HEK293 (cell line): ENCODE data around the gene GALNT9.

ENCODE experiments used
- ATF2 ChIP-seq: fragments of 450-650 bp; formaldehyde crosslinking; IDR thresholded peaks from 2 replicates; pipeline ENCODE4 v1.5.1; 2016; ENCODE audit warnings: missing biosample characterization, missing genetic modification characterization, low read depth
- EGR2 ChIP-seq: fragments of 450-650 bp; formaldehyde crosslinking; IDR thresholded peaks from 2 replicates; pipeline ENCODE4 v1.5.1; 2016; ENCODE audit warnings: low read depth, missing biosample characterization, missing genetic modification characterization
- GLI4 ChIP-seq: fragments of 450-650 bp; formaldehyde crosslinking; IDR thresholded peaks from 2 replicates; pipeline ENCODE4 v1.5.1; 2016; ENCODE audit warnings: missing biosample characterization, missing genetic modification characterization
- IKZF3 ChIP-seq: fragments of 450-650 bp; IDR thresholded peaks from 2 replicates; pipeline ENCODE4 v1.5.0; 2018; ENCODE audit warnings: missing biosample characterization, mild to moderate bottlenecking, missing genetic modification characterization, moderate library complexity
- KLF10 ChIP-seq: fragments of 450-650 bp; IDR thresholded peaks from 2 replicates; pipeline ENCODE4 v1.5.1; 2018; ENCODE audit warnings: missing biosample characterization, mild to moderate bottlenecking, missing genetic modification characterization
- KLF17 ChIP-seq: fragments of 450-650 bp; formaldehyde crosslinking; IDR thresholded peaks from 2 replicates; pipeline ENCODE4 v1.5.1; 2016; ENCODE audit warnings: missing biosample characterization, missing genetic modification characterization
- PATZ1 ChIP-seq: fragments of 450-650 bp; formaldehyde crosslinking; IDR thresholded peaks from 2 replicates; pipeline ENCODE4 v1.5.1; 2016; ENCODE audit warnings: missing biosample characterization, missing genetic modification characterization
- PRDM1 ChIP-seq: fragments of 450-650 bp; formaldehyde crosslinking; IDR thresholded peaks from 2 replicates; pipeline ENCODE4; 2016; ENCODE audit warnings: missing biosample characterization, missing genetic modification characterization
- RBAK ChIP-seq: fragments of 450-650 bp; formaldehyde crosslinking; IDR thresholded peaks from 2 replicates; pipeline ENCODE4 v1.5.1; 2016; ENCODE audit warnings: missing biosample characterization, missing genetic modification characterization
- REPIN1 ChIP-seq: fragments of 450-650 bp; formaldehyde crosslinking; IDR thresholded peaks from 2 replicates; pipeline ENCODE4 v1.5.1; 2017; ENCODE audit warnings: missing biosample characterization, missing genetic modification characterization, low read depth
- SP2 ChIP-seq: fragments of 450-650 bp; formaldehyde crosslinking; IDR thresholded peaks from 2 replicates; pipeline ENCODE4 v1.5.1; 2016; ENCODE audit warnings: missing biosample characterization, missing genetic modification characterization
- SP7 ChIP-seq: fragments of 450-650 bp; formaldehyde crosslinking; IDR thresholded peaks from 2 replicates; pipeline ENCODE4 v1.5.1; 2016; ENCODE audit warnings: missing biosample characterization, missing genetic modification characterization
- ZNF146 ChIP-seq: fragments of 450-650 bp; formaldehyde crosslinking; IDR thresholded peaks from 2 replicates; pipeline ENCODE4 v1.5.1; 2016; ENCODE audit warnings: missing biosample characterization, missing genetic modification characterization
- ZNF157 ChIP-seq: fragments of 450-650 bp; formaldehyde crosslinking; IDR thresholded peaks from 2 replicates; pipeline ENCODE4 v1.5.1; 2016; ENCODE audit warnings: missing biosample characterization, missing genetic modification characterization
- ZNF184 ChIP-seq: fragments of 450-650 bp; IDR thresholded peaks from 2 replicates; pipeline ENCODE4 v1.5.1; 2018; ENCODE audit warnings: missing biosample characterization, mild to moderate bottlenecking, missing genetic modification characterization
- ZNF214 ChIP-seq: fragments of 450-650 bp; formaldehyde crosslinking; IDR thresholded peaks from 2 replicates; pipeline ENCODE4 v1.5.1; 2017; ENCODE audit warnings: missing biosample characterization, mild to moderate bottlenecking, missing genetic modification characterization, borderline replicate concordance
- ZNF473 ChIP-seq: fragments of 450-650 bp; formaldehyde crosslinking; IDR thresholded peaks from 2 replicates; pipeline ENCODE4 v1.5.1; 2017; ENCODE audit warnings: missing biosample characterization, missing genetic modification characterization
- ZNF510 ChIP-seq: fragments of 450-650 bp; formaldehyde crosslinking; IDR thresholded peaks from 2 replicates; pipeline ENCODE4 v1.5.1; 2018; ENCODE audit warnings: mild to moderate bottlenecking, missing genetic modification characterization, missing biosample characterization; ENCODE audit not compliant: insufficient replicate concordance
- ZNF610 ChIP-seq: fragments of 450-650 bp; formaldehyde crosslinking; IDR thresholded peaks from 2 replicates; pipeline ENCODE4 v1.5.1; 2016; ENCODE audit warnings: missing biosample characterization, missing genetic modification characterization, borderline replicate concordance
- ZNF654 ChIP-seq: fragments of 450-650 bp; formaldehyde crosslinking; IDR thresholded peaks from 2 replicates; pipeline ENCODE4 v1.5.1; 2016; ENCODE audit warnings: low read depth, missing biosample characterization, missing genetic modification characterization
- ZNF707 ChIP-seq: fragments of 450-650 bp; formaldehyde crosslinking; IDR thresholded peaks from 2 replicates; pipeline ENCODE4 v1.5.1; 2016; ENCODE audit warnings: missing biosample characterization, missing genetic modification characterization
- ZNF792 ChIP-seq: fragments of 450-650 bp; formaldehyde crosslinking; IDR thresholded peaks from 2 replicates; pipeline ENCODE4 v1.5.1; 2016; ENCODE audit warnings: missing biosample characterization, missing genetic modification characterization
- ZSCAN4 ChIP-seq: fragments of 450-650 bp; formaldehyde crosslinking; IDR thresholded peaks from 2 replicates; pipeline ENCODE4 v1.5.1; 2017; ENCODE audit warnings: missing biosample characterization, missing genetic modification characterization
- TF ChIP-seq, protein P1 (sequence below): fragments of 450-650 bp; formaldehyde crosslinking; IDR thresholded peaks from 2 replicates; pipeline ENCODE4 v1.5.1; 2016; ENCODE audit warnings: missing biosample characterization, missing genetic modification characterization
- TF ChIP-seq, protein P2 (sequence below): IDR thresholded peaks from 2 replicates; pipeline ENCODE4 v1.6.1; 2011; ENCODE audit warnings: mild to moderate bottlenecking, low read depth, low read length, borderline replicate concordance
- TF ChIP-seq, protein P3 (sequence below): fragments of 450-650 bp; formaldehyde crosslinking; IDR thresholded peaks from 2 replicates; pipeline ENCODE4 v1.5.1; 2017; ENCODE audit warnings: missing biosample characterization, missing genetic modification characterization
- TF ChIP-seq, protein P4 (sequence below): sonication (generic); formaldehyde crosslinking; IDR thresholded peaks from 2 replicates; pipeline ENCODE4 v1.8.1; 2022; ENCODE audit warnings: mild to moderate bottlenecking, moderate library complexity, missing genetic modification reagents

The GALNT9 gene

DNA sequence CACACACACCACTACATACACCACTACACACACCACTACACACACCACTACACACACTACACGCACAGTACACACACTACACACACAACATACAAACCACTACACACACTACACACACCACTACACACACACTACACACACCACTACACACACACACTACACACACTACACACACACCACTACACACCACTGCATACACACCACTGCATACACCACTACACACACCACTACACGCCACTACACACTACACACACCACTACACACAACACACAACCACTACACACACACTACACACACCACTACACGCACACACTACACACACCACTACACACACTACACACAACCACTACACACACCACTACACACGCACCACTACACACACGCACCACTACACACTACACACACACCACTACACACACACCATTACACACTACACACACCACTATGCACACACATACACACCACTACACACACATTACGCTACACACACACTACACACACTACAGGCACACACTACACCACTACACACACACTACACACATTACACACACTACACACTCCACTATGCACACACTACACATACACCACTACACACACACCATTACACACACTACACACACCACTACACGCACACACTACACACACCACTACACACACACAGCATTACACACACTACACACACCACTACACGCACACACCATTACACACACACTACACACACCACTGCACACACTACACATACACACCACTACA is 172.6 kb downstream of the GALNT9 start (continued):
- TF ChIP-seq, protein P1, sequence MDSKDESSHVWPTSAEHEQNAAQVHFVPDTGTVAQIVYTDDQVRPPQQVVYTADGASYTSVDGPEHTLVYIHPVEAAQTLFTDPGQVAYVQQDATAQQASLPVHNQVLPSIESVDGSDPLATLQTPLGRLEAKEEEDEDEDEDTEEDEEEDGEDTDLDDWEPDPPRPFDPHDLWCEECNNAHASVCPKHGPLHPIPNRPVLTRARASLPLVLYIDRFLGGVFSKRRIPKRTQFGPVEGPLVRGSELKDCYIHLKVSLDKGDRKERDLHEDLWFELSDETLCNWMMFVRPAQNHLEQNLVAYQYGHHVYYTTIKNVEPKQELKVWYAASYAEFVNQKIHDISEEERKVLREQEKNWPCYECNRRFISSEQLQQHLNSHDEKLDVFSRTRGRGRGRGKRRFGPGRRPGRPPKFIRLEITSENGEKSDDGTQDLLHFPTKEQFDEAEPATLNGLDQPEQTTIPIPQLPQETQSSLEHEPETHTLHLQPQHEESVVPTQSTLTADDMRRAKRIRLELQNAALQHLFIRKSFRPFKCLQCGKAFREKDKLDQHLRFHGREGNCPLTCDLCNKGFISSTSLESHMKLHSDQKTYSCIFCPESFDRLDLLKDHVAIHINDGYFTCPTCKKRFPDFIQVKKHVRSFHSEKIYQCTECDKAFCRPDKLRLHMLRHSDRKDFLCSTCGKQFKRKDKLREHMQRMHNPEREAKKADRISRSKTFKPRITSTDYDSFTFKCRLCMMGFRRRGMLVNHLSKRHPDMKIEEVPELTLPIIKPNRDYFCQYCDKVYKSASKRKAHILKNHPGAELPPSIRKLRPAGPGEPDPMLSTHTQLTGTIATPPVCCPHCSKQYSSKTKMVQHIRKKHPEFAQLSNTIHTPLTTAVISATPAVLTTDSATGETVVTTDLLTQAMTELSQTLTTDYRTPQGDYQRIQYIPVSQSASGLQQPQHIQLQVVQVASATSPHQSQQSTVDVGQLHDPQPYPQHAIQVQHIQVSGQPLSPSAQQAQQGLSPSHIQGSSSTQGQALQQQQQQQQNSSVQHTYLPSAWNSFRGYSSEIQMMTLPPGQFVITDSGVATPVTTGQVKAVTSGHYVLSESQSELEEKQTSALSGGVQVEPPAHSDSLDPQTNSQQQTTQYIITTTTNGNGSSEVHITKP: no peak
- TF ChIP-seq GLI4 (tag by site-specific recombination): no peak; the same call in 1 of the 2 replicates
- TF ChIP-seq, protein P2, sequence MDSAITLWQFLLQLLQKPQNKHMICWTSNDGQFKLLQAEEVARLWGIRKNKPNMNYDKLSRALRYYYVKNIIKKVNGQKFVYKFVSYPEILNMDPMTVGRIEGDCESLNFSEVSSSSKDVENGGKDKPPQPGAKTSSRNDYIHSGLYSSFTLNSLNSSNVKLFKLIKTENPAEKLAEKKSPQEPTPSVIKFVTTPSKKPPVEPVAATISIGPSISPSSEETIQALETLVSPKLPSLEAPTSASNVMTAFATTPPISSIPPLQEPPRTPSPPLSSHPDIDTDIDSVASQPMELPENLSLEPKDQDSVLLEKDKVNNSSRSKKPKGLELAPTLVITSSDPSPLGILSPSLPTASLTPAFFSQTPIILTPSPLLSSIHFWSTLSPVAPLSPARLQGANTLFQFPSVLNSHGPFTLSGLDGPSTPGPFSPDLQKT: no peak
- TF ChIP-seq PRDM1 (tag by site-specific recombination): no peak
- TF ChIP-seq ZSCAN4 (tag by site-specific recombination): peak; percentile 89
- no peak for TF ChIP-seq ZNF654
- TF ChIP-seq KLF10: no peak
- no peak for TF ChIP-seq ZNF157 (tag by site-specific recombination)
- TF ChIP-seq ZNF707: peak; percentile 54
- no peak for TF ChIP-seq SP7 (tag by site-specific recombination)
- TF ChIP-seq REPIN1 (tag by site-specific recombination): no peak
- no peak for TF ChIP-seq ZNF184 (tag by site-specific recombination)
- no peak for TF ChIP-seq ZNF146 (tag by site-specific recombination)
- no peak for TF ChIP-seq ZNF792 (tag by site-specific recombination)
- TF ChIP-seq, protein P3, sequence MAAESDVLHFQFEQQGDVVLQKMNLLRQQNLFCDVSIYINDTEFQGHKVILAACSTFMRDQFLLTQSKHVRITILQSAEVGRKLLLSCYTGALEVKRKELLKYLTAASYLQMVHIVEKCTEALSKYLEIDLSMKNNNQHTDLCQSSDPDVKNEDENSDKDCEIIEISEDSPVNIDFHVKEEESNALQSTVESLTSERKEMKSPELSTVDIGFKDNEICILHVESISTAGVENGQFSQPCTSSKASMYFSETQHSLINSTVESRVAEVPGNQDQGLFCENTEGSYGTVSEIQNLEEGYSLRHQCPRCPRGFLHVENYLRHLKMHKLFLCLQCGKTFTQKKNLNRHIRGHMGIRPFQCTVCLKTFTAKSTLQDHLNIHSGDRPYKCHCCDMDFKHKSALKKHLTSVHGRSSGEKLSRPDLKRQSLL (tag by site-specific recombination): no peak
- TF ChIP-seq ZNF510 (tag by site-specific recombination): no peak
- TF ChIP-seq ZNF610 (tag by site-specific recombination): no peak
- no peak for TF ChIP-seq IKZF3 (tag by site-specific recombination)
- no peak for TF ChIP-seq KLF17 (tag by site-specific recombination)
- no peak for TF ChIP-seq SP2 (tag by site-specific recombination)
- no peak for TF ChIP-seq ATF2 (tag by site-specific recombination)
- TF ChIP-seq ZNF214 (tag by site-specific recombination): no peak
- no peak for TF ChIP-seq EGR2 (tag by site-specific recombination)
- TF ChIP-seq, protein P4, sequence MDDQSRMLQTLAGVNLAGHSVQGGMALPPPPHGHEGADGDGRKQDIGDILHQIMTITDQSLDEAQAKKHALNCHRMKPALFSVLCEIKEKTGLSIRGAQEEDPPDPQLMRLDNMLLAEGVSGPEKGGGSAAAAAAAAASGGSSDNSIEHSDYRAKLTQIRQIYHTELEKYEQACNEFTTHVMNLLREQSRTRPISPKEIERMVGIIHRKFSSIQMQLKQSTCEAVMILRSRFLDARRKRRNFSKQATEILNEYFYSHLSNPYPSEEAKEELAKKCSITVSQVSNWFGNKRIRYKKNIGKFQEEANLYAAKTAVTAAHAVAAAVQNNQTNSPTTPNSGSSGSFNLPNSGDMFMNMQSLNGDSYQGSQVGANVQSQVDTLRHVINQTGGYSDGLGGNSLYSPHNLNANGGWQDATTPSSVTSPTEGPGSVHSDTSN (CRISPR knock-in tag): no peak
- no peak for TF ChIP-seq RBAK (tag by site-specific recombination)
- TF ChIP-seq PATZ1 (tag by site-specific recombination): no peak
- peak; percentile 74; the same call in 1 of the 2 replicates for TF ChIP-seq ZNF473 (tag by site-specific recombination)
